OCI-LY1 (cell line): ENCODE results near the gene SNX20.

Experiments used
- H2AFZ ChIP-seq: fragments of 200-600 bp; sonication (generic), shearing (Covaris generic); 2 replicates; pipeline ENCODE4 v1.6.0; 2014; ENCODE audit warnings: antibody characterized with exemption, mild to moderate bottlenecking, low read length
- H3F3A ChIP-seq: fragments of 200-600 bp; sonication (generic), shearing (Covaris generic); 2 replicates; pipeline ENCODE4 v1.6.0; 2014; ENCODE audit warnings: mild to moderate bottlenecking, antibody characterized with exemption, low read length, moderate library complexity; ENCODE audit not compliant: insufficient read depth
- H3K27ac ChIP-seq: fragments of 200-600 bp; sonication (generic); 2 replicates; pipeline ENCODE4 v1.5.1; 2014; ENCODE audit warnings: low read length, mixed run types, mild to moderate bottlenecking, low read depth; ENCODE audit not compliant: poor library complexity, severe bottlenecking
- H3K27me3 ChIP-seq: fragments of 200-600 bp; sonication (generic); 2 replicates; pipeline ENCODE4 v1.6.0; 2014; ENCODE audit warnings: antibody characterized with exemption, mild to moderate bottlenecking, low read length, moderate library complexity; ENCODE audit not compliant: insufficient read depth
- H3K36me3 ChIP-seq: fragments of 200-600 bp; sonication (generic); 2 replicates; pipeline ENCODE4 v1.6.1; 2014; ENCODE audit warnings: mild to moderate bottlenecking, antibody characterized with exemption, low read length, moderate library complexity, mixed read lengths; ENCODE audit not compliant: insufficient read depth
- H3K4me1 ChIP-seq: fragments of 200-600 bp; sonication (generic); 2 replicates; pipeline ENCODE4 v1.5.1; 2014; ENCODE audit warnings: mild to moderate bottlenecking, low read length, moderate library complexity; ENCODE audit not compliant: insufficient read depth, severe bottlenecking
- H3K4me2 ChIP-seq: fragments of 200-600 bp; sonication (generic), shearing (Covaris generic); 2 replicates; pipeline ENCODE4 v1.6.1; 2014; ENCODE audit warnings: low read length
- H3K4me3 ChIP-seq: fragments of 200-600 bp; sonication (generic); 2 replicates; pipeline ENCODE4 v1.5.1; 2014; ENCODE audit warnings: low read length, low read depth, mild to moderate bottlenecking, mixed read lengths; ENCODE audit not compliant: poor library complexity, severe bottlenecking
- H3K79me2 ChIP-seq: fragments of 200-600 bp; shearing (Covaris generic); 2 replicates; pipeline ENCODE4 v1.6.1; 2016; ENCODE audit warnings: mixed run types, low read length, mixed read lengths; ENCODE audit not compliant: insufficient read depth
- H3K9ac ChIP-seq: fragments of 200-600 bp; sonication (generic), shearing (Covaris generic); 2 replicates; pipeline ENCODE4 v1.6.1; 2014; ENCODE audit warnings: mild to moderate bottlenecking, low read length, mixed read lengths
- H3K9me2 ChIP-seq: fragments of 200-600 bp; sonication (generic), shearing (Covaris generic); 2 replicates; pipeline ENCODE4 v1.6.1; 2014; ENCODE audit warnings: low read depth, mild to moderate bottlenecking, low read length, mixed read lengths
- H3K9me3 ChIP-seq: fragments of 200-600 bp; shearing (Covaris generic); 2 replicates; pipeline ENCODE4 v1.6.1; 2014; ENCODE audit warnings: low read length, mixed read lengths
- H4K20me1 ChIP-seq: fragments of 200-600 bp; sonication (generic), shearing (Covaris generic); 2 replicates; pipeline ENCODE4 v1.6.0; 2016; ENCODE audit warnings: mild to moderate bottlenecking, low read length; ENCODE audit not compliant: insufficient read depth
- EZH2 ChIP-seq: fragments of 200-600 bp; sonication (generic), shearing (Covaris generic); IDR thresholded peaks from 2 replicates; pipeline ENCODE4 v1.8.0; 2017; ENCODE audit warnings: borderline replicate concordance, mixed run types, mild to moderate bottlenecking, antibody characterized with exemption, low read length, moderate library complexity, mixed read lengths
- TF ChIP-seq, protein P1 (sequence below): fragments of 200-600 bp; sonication (generic), shearing (Covaris generic); IDR thresholded peaks from 2 replicates; pipeline ENCODE4 v1.5.1; 2017; ENCODE audit warnings: mild to moderate bottlenecking, antibody characterized with exemption, low read length, moderate library complexity, mixed read lengths

SNX20 gene

DNA sequence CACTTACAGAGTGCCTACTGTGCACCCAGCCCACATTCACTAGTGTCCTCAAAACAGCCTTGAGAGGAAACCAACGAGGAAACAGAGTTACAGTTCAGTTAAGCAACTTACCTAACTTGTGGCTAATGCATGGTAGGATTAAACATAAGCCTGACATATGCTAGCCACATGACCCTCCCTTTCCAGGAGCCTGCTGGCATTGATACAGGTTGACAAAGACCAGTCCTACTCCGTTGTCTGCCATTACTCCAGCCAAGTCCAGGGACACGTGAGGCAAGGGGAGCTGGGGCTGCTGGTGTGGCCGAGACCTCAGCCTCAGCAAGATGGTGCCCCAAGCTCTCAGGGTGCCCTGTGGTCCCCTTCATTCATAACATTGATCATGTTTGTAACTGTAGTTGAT is 37.9 kb downstream of the SNX20 start:
- no peak overlapping the region for H2AFZ ChIP-seq
- H3K79me2 ChIP-seq: no peaks in the 10 kb centered on the region
- H3K4me1 ChIP-seq: no peaks in the 10 kb centered on the region
- no peak overlapping the region for H3K9ac ChIP-seq
- no peaks in the 10 kb centered on the region for H3F3A ChIP-seq
- H3K9me3 ChIP-seq: no peaks in the 10 kb centered on the region
- no peak overlapping the region for H3K4me2 ChIP-seq
- no peaks in the 10 kb centered on the region for H3K9me2 ChIP-seq
- peaks cover 4% of the 10 kb centered on the region; the same call in 1 of the 2 replicates for H3K27me3 ChIP-seq
- no peaks in the 10 kb centered on the region for H3K36me3 ChIP-seq
- no peaks in the 10 kb centered on the region for H4K20me1 ChIP-seq
- TF ChIP-seq, protein P1, sequence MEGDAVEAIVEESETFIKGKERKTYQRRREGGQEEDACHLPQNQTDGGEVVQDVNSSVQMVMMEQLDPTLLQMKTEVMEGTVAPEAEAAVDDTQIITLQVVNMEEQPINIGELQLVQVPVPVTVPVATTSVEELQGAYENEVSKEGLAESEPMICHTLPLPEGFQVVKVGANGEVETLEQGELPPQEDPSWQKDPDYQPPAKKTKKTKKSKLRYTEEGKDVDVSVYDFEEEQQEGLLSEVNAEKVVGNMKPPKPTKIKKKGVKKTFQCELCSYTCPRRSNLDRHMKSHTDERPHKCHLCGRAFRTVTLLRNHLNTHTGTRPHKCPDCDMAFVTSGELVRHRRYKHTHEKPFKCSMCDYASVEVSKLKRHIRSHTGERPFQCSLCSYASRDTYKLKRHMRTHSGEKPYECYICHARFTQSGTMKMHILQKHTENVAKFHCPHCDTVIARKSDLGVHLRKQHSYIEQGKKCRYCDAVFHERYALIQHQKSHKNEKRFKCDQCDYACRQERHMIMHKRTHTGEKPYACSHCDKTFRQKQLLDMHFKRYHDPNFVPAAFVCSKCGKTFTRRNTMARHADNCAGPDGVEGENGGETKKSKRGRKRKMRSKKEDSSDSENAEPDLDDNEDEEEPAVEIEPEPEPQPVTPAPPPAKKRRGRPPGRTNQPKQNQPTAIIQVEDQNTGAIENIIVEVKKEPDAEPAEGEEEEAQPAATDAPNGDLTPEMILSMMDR: no peak
- no peak for TF ChIP-seq EZH2
- no peak overlapping the region for H3K27ac ChIP-seq
- H3K4me3 ChIP-seq: no peak overlapping the region

DNA sequence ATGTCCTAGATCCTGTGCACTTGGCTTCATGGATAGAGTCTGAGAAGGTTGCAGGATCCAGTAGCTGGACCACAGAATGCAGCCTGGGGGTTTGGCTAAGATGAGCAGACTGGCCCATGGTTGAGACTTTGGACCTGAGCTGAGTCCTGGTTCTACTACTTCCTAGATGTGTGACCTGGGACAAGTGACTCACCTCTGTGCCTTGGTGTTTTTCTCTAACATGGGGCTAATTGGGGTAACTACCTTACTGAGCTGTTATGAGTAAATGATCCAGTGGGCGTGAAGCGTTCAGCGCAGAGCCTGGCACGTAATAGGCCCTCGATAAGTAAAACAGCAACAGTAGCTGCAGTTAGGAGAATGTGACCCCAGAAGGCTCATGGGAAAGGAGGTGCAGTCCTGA is 38.8 kb downstream of the SNX20 start:
- Histone ChIP-seq H3F3A (no peaks in the 10 kb centered on the region), H3K36me3 (no peaks in the 10 kb centered on the region), H4K20me1 (no peaks in the 10 kb centered on the region), H2AFZ (no peak overlapping the region), H3K9me3 (no peaks in the 10 kb centered on the region), H3K27ac (no peak overlapping the region), H3K9ac (no peak overlapping the region), H3K4me1 (no peaks in the 10 kb centered on the region), H3K9me2 (no peaks in the 10 kb centered on the region), H3K27me3 (peaks cover 4% of the 10 kb centered on the region; the same call in 1 of the 2 replicates), H3K4me2 (no peak overlapping the region), H3K4me3 (no peak overlapping the region), H3K79me2 (no peaks in the 10 kb centered on the region)
- no peak for TF ChIP-seq EZH2
- TF ChIP-seq, protein P1: no peak

DNA sequence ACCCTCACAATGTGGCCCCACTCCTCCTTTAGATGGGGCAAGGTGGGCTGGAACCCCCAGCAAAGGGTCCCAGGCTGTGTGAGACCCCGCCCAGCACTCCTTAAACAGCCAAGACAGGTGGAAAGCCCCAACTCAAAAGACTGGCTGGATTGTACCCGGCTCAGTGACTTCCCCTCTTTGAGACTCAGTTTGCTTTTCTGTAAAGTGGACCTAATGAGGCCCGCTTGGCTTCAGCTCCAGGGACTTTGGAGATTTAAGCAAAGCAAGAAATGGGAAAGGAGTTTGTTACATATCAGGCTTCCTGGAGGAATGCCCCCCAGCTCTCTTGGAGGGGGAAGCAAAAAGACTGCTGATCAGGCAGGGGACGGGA is 39.3 kb downstream of the SNX20 start:
- no peaks in the 10 kb centered on the region for H3K9me2 ChIP-seq
- no peak for TF ChIP-seq EZH2
- TF ChIP-seq, protein P1: no peak
- H3K4me2 ChIP-seq: no peak overlapping the region
- H3K27ac ChIP-seq: no peak overlapping the region
- no peaks in the 10 kb centered on the region for H3K36me3 ChIP-seq
- H3K9ac ChIP-seq: no peak overlapping the region
- H3K4me3 ChIP-seq: no peak overlapping the region
- no peaks in the 10 kb centered on the region for H4K20me1 ChIP-seq
- no peaks in the 10 kb centered on the region for H3K4me1 ChIP-seq
- no peaks in the 10 kb centered on the region for H3K79me2 ChIP-seq
- no peaks in the 10 kb centered on the region for H3F3A ChIP-seq
- peaks cover 4% of the 10 kb centered on the region; the same call in 1 of the 2 replicates for H3K27me3 ChIP-seq
- H3K9me3 ChIP-seq: no peaks in the 10 kb centered on the region
- no peak overlapping the region for H2AFZ ChIP-seq
